ENCODE data around the gene KIAA1755.

The KIAA1755 gene

GRCh38 chr20:38275815-38276550 is 15.4 kb upstream of the KIAA1755 start:
- Histone ChIP-seq H3K9me3 (no peaks in the 10 kb centered on the region), H3K36me3 (no peaks in the 10 kb centered on the region), H3K4me3 (ENCODE audit: low read depth, low read length) (no peak overlapping the region), H3K27me3 (no peaks in the 10 kb centered on the region), H3K4me1 (no peaks in the 10 kb centered on the region)
- TF ChIP-seq CTCF (IDR thresholded peaks at IDR 0.05; ENCODE audit: low read depth, low read length), result no peak
- DNase-seq, result no peak

GRCh38 chr20:38272961-38273360 is 12.4 kb upstream of the KIAA1755 start:
- Histone ChIP-seq H3K36me3 (no peaks in the 10 kb centered on the region), H3K4me3 (ENCODE audit: low read depth, low read length) (no peak overlapping the region), H3K27me3 (no peaks in the 10 kb centered on the region), H3K4me1 (no peaks in the 10 kb centered on the region), H3K9me3 (no peaks in the 10 kb centered on the region; the same call in 1 of the 2 replicates)
- no peak for DNase-seq
- TF ChIP-seq CTCF (IDR thresholded peaks at IDR 0.05; ENCODE audit: low read depth, low read length), result no peak

- Histone ChIP-seq H3K9me3 (no peaks in the 10 kb centered on the region; the same call in 1 of the 2 replicates), H3K27me3 (no peaks in the 10 kb centered on the region)
- DNase-seq, result no peak
Observed at GRCh38 chr20:38272398-38272797, 11.9 kb upstream of the KIAA1755 start.

GRCh38 chr20:38271608-38272120 is 11.1 kb upstream of the KIAA1755 start:
- no peaks in the 10 kb centered on the region for H3K4me1 ChIP-seq
- no peak overlapping the region for H3K4me3 ChIP-seq (ENCODE audit: low read depth, low read length)
- no peaks in the 10 kb centered on the region for H3K27me3 ChIP-seq
- no peak for DNase-seq
- TF ChIP-seq CTCF (IDR thresholded peaks at IDR 0.05; ENCODE audit: low read depth, low read length), result no peak
- no peaks in the 10 kb centered on the region for H3K36me3 ChIP-seq
- no peaks in the 10 kb centered on the region; the same call in 1 of the 2 replicates for H3K9me3 ChIP-seq

More at GRCh38 chr20:38272398-38272797, 11.9 kb upstream of the KIAA1755 start:
- Histone ChIP-seq H3K36me3 (no peaks in the 10 kb centered on the region), H3K4me3 (ENCODE audit: low read depth, low read length) (no peak overlapping the region), H3K4me1 (no peaks in the 10 kb centered on the region)
- TF ChIP-seq CTCF (IDR thresholded peaks at IDR 0.05; ENCODE audit: low read depth, low read length), result no peak

- H3K4me3 ChIP-seq (ENCODE audit: low read depth, low read length), result no peak overlapping the region
- DNase-seq, result no peak
- TF ChIP-seq CTCF (IDR thresholded peaks at IDR 0.05; ENCODE audit: low read depth, low read length), result no peak
Observed at GRCh38 chr20:38270869-38271605, 10.5 kb upstream of the KIAA1755 start.

More at GRCh38 chr20:38270869-38271605, 10.5 kb upstream of the KIAA1755 start:
- Histone ChIP-seq H3K9me3 (no peaks in the 10 kb centered on the region; the same call in 1 of the 2 replicates), H3K4me1 (no peaks in the 10 kb centered on the region), H3K27me3 (peaks cover under 1% of the 10 kb centered on the region; the same call in 1 of the 2 replicates), H3K36me3 (no peaks in the 10 kb centered on the region)

Measured in BE2C (cell line).